GM23338 (cell line): ENCODE results near the gene RPS19BP1. TPM values are rescaled to one million over a fixed set of nuclear protein-coding genes. Genes with fewer than 3 reads are reported as not detected.
A peak's percentile ranks its signal among the peaks of the same experiment; 100 is the strongest.

Source experiments
- ATAC-seq: fragments of 200-7000 bp; cut with Tn5 transposase; 3 replicates; pipeline ENCODE4 v1.9.1; 2020
- DNase-seq: peaks from one replicate; pipeline ENCODE4 v3.0.0-alpha.2; 2015; ENCODE audit warnings: low spot score
- H2AFZ ChIP-seq: fragments of 200-600 bp; sonication (generic); 2 replicates; pipeline ENCODE4 v1.8.0; 2016; ENCODE audit warnings: antibody characterized with exemption, mild to moderate bottlenecking, moderate library complexity
- H3F3A ChIP-seq: fragments of 200-600 bp; sonication (generic); replicated peaks from 2 replicates; pipeline ENCODE4 v1.8.0; 2017; ENCODE audit warnings: antibody characterized with exemption, mixed run types, low read depth
- H3K27ac ChIP-seq: fragments of 200-600 bp; sonication (generic); 2 replicates; pipeline ENCODE4 v1.6.1; 2016; ENCODE audit warnings: low read depth
- H3K27me3 ChIP-seq: fragments of 200-600 bp; sonication (generic); 2 replicates; pipeline ENCODE4 v1.8.0; 2016; ENCODE audit warnings: mild to moderate bottlenecking, mixed run types, moderate library complexity; ENCODE audit not compliant: insufficient read depth
- H3K36me3 ChIP-seq: fragments of 200-600 bp; sonication (generic); 2 replicates; pipeline ENCODE4 v1.8.0; 2016; ENCODE audit warnings: mild to moderate bottlenecking; ENCODE audit not compliant: insufficient read depth
- H3K4me1 ChIP-seq: fragments of 200-600 bp; sonication (generic); 2 replicates; pipeline ENCODE4 v1.8.0; 2016; ENCODE audit warnings: mild to moderate bottlenecking, moderate library complexity; ENCODE audit not compliant: insufficient read depth
- H3K4me2 ChIP-seq: fragments of 200-600 bp; sonication (generic); 2 replicates; pipeline ENCODE4 v1.7.1; 2017; ENCODE audit warnings: mixed run types
- H3K4me3 ChIP-seq: fragments of 200-600 bp; sonication (generic); 2 replicates; pipeline ENCODE4 v1.6.1; 2016; ENCODE audit warnings: mixed run types
- H3K79me2 ChIP-seq: fragments of 200-600 bp; sonication (generic); replicated peaks from 2 replicates; pipeline ENCODE4 v1.8.0; 2017; ENCODE audit warnings: mild to moderate bottlenecking; ENCODE audit not compliant: insufficient read depth
- H3K9me2 ChIP-seq: fragments of 200-600 bp; sonication (generic); 2 replicates; pipeline ENCODE4 v1.8.0; 2017; ENCODE audit not compliant: insufficient read depth
- H4K20me1 ChIP-seq: fragments of 200-600 bp; sonication (generic); replicated peaks from 2 replicates; pipeline ENCODE4 v1.8.0; 2017; ENCODE audit warnings: mild to moderate bottlenecking; ENCODE audit not compliant: insufficient read depth
- H3K27ac Mint-ChIP-seq: 2 replicates; pipeline ENCODE4 v1.8.0; 2020; ENCODE audit warnings: inconsistent platforms, mild to moderate bottlenecking, moderate library complexity, mixed read lengths
- H3K27me3 Mint-ChIP-seq: 3 replicates; pipeline ENCODE4 v1.8.0; 2022; ENCODE audit warnings: low read depth, mild to moderate bottlenecking, moderate library complexity, mixed read lengths, inconsistent platforms; ENCODE audit not compliant: insufficient read depth, poor library complexity
- H3K36me3 Mint-ChIP-seq: 3 replicates; pipeline ENCODE4 v1.8.0; 2021; ENCODE audit warnings: low read depth, mild to moderate bottlenecking, inconsistent platforms, moderate library complexity, mixed read lengths
- H3K4me1 Mint-ChIP-seq: 3 replicates; pipeline ENCODE4 v1.8.0; 2020; ENCODE audit warnings: mild to moderate bottlenecking, inconsistent platforms, mixed read lengths
- H3K4me3 Mint-ChIP-seq: 3 replicates; pipeline ENCODE4 v1.8.0; 2021; ENCODE audit warnings: moderate library complexity, mild to moderate bottlenecking, inconsistent platforms, mixed read lengths
- H3K9me3 Mint-ChIP-seq: 3 replicates; pipeline ENCODE4 v1.8.0; 2020; ENCODE audit warnings: moderate library complexity, mild to moderate bottlenecking, inconsistent platforms, mixed read lengths
- JUNB ChIP-seq: IDR thresholded peaks from one replicate; pipeline ENCODE4 v1.6.1; 2016; ENCODE audit warnings: antibody characterized with exemption; ENCODE audit not compliant: unreplicated experiment
- NANOG ChIP-seq: IDR thresholded peaks from 2 replicates; pipeline ENCODE4 v1.6.1; 2016; ENCODE audit warnings: antibody characterized with exemption, borderline replicate concordance
- POLR2AphosphoS5 ChIP-seq: IDR thresholded peaks from 2 replicates; pipeline ENCODE4 v1.6.1; 2016; ENCODE audit warnings: antibody characterized with exemption, low read depth
- ZNF114 ChIP-seq: fragments of 250-450 bp; sonication (Bioruptor Pico); IDR thresholded peaks from 2 replicates; pipeline ENCODE4 v1.5.0; 2020; ENCODE audit warnings: mild to moderate bottlenecking, moderate library complexity
- polyA plus RNA-seq: library from polyadenylated mRNA; unstranded; fragments of >200 nt; fragmentation: Nextera tagmentation; extraction: Ambion mirVana; gene quantifications from 2 replicates; pipeline ENCODE4 v1.2.1, GENCODE V29; 2016
- total RNA-seq: library from RNA; depleted of rRNA; stranded (reverse); fragments of >200 nt; shearing (Covaris generic); gene quantifications from 2 replicates; pipeline ENCODE4 v1.2.3, GENCODE V29; 2014
- TF ChIP-seq, protein P1 (sequence below): IDR thresholded peaks from 2 replicates; pipeline ENCODE4 v1.6.1; 2016; ENCODE audit warnings: antibody characterized with exemption
- TF ChIP-seq, protein P2 (sequence below): fragments of 250-450 bp; sonication (Bioruptor Pico); IDR thresholded peaks from 2 replicates; pipeline ENCODE4 v1.5.0; 2020; ENCODE audit warnings: mild to moderate bottlenecking, moderate library complexity
- TF ChIP-seq, protein P3 (sequence below), 2 experiments: fragments of 200-600 bp in 1 of 2; sonication (generic) in 1 of 2; conservative IDR thresholded peaks; 2 replicates each; pipeline versions ENCODE4 v1.5.1 to v1.6.1; 2016 to 2017; ENCODE audit warnings: antibody characterized with exemption in 2 of 2, low read depth in 2 of 2, mild to moderate bottlenecking in 2 of 2, moderate library complexity in 1 of 2

RPS19BP1 gene
- total and polyA plus RNA-seq, 2 experiments from 2014 or later, result 153 to 215 TPM

DNA sequence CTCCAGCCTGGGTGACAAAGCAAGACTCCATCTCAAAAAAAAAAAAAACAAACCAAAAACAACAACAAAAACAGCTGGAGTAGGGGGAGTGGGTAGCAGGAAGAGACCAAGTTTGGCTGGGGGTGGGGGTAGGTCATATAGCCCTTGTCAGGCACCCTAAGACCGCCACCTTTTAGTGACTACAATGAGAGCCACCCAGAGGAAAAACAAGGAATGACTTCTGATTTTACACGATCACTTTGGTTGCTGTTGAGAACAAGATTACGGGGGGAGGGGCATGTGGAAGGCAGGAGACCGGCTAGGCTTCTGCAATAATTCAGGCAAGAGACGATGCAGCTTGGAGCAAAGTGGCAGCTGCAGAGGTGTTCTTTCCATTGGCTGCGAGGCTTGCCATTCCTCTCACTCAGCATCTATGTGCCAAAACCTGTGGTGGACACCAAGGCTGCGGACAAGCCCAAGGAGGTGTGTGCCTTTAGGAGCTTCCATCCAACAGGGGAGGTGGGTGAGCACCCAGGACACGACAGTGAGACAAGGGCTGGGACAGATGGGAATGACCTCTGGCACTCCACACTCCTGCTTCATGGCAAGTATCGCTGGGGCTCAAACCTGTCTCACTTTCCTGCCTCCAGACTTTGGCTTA is 1.7 kb downstream of the RPS19BP1 start:
- peaks cover 39% of the 10 kb centered on the region for H3F3A ChIP-seq
- H3K27ac Mint-ChIP-seq, result no peak overlapping the region
- H3K4me1 Mint-ChIP-seq, result peaks cover 61% of the 10 kb centered on the region
- no peak for ATAC-seq
- no peaks in the 10 kb centered on the region for H3K9me2 ChIP-seq
- 0 out of 2 replicates have a peak overlapping the region, but pooled peaks have one; percentile 50 for H3K27ac ChIP-seq
- peaks cover 34% of the 10 kb centered on the region for H3K27me3 Mint-ChIP-seq
- peak overlapping the region; percentile 77; the same call in 1 of the 2 replicates for H3K4me3 ChIP-seq
- peaks cover 21% of the 10 kb centered on the region for H3K79me2 ChIP-seq
- no peak overlapping the region for H2AFZ ChIP-seq
- H3K36me3 ChIP-seq, result peaks cover 10% of the 10 kb centered on the region
- peaks cover 47% of the 10 kb centered on the region for H3K4me1 ChIP-seq
- H3K36me3 Mint-ChIP-seq, result peaks cover 35% of the 10 kb centered on the region
- peaks cover 32% of the 10 kb centered on the region for H4K20me1 ChIP-seq
- H3K4me2 ChIP-seq, result peak overlapping the region; percentile 96
- TF ChIP-seq, protein P1, sequence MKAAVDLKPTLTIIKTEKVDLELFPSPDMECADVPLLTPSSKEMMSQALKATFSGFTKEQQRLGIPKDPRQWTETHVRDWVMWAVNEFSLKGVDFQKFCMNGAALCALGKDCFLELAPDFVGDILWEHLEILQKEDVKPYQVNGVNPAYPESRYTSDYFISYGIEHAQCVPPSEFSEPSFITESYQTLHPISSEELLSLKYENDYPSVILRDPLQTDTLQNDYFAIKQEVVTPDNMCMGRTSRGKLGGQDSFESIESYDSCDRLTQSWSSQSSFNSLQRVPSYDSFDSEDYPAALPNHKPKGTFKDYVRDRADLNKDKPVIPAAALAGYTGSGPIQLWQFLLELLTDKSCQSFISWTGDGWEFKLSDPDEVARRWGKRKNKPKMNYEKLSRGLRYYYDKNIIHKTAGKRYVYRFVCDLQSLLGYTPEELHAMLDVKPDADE, result no peak
- TF ChIP-seq, protein P2, sequence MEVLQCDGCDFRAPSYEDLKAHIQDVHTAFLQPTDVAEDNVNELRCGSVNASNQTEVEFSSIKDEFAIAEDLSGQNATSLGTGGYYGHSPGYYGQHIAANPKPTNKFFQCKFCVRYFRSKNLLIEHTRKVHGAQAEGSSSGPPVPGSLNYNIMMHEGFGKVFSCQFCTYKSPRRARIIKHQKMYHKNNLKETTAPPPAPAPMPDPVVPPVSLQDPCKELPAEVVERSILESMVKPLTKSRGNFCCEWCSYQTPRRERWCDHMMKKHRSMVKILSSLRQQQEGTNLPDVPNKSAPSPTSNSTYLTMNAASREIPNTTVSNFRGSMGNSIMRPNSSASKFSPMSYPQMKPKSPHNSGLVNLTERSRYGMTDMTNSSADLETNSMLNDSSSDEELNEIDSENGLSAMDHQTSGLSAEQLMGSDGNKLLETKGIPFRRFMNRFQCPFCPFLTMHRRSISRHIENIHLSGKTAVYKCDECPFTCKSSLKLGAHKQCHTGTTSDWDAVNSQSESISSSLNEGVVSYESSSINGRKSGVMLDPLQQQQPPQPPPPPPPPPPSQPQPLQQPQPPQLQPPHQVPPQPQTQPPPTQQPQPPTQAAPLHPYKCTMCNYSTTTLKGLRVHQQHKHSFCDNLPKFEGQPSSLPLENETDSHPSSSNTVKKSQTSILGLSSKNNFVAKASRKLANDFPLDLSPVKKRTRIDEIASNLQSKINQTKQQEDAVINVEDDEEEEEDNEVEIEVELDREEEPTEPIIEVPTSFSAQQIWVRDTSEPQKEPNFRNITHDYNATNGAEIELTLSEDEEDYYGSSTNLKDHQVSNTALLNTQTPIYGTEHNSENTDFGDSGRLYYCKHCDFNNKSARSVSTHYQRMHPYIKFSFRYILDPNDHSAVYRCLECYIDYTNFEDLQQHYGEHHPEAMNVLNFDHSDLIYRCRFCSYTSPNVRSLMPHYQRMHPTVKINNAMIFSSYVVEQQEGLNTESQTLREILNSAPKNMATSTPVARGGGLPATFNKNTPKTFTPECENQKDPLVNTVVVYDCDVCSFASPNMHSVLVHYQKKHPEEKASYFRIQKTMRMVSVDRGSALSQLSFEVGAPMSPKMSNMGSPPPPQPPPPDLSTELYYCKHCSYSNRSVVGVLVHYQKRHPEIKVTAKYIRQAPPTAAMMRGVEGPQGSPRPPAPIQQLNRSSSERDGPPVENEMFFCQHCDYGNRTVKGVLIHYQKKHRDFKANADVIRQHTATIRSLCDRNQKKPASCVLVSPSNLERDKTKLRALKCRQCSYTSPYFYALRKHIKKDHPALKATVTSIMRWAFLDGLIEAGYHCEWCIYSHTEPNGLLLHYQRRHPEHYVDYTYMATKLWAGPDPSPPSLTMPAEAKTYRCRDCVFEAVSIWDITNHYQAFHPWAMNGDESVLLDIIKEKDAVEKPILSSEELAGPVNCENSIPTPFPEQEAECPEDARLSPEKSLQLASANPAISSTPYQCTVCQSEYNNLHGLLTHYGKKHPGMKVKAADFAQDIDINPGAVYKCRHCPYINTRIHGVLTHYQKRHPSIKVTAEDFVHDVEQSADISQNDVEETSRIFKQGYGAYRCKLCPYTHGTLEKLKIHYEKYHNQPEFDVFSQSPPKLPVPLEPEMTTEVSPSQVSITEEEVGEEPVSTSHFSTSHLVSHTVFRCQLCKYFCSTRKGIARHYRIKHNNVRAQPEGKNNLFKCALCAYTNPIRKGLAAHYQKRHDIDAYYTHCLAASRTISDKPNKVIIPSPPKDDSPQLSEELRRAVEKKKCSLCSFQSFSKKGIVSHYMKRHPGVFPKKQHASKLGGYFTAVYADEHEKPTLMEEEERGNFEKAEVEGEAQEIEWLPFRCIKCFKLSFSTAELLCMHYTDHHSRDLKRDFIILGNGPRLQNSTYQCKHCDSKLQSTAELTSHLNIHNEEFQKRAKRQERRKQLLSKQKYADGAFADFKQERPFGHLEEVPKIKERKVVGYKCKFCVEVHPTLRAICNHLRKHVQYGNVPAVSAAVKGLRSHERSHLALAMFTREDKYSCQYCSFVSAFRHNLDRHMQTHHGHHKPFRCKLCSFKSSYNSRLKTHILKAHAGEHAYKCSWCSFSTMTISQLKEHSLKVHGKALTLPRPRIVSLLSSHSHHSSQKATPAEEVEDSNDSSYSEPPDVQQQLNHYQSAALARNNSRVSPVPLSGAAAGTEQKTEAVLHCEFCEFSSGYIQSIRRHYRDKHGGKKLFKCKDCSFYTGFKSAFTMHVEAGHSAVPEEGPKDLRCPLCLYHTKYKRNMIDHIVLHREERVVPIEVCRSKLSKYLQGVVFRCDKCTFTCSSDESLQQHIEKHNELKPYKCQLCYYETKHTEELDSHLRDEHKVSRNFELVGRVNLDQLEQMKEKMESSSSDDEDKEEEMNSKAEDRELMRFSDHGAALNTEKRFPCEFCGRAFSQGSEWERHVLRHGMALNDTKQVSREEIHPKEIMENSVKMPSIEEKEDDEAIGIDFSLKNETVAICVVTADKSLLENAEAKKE (CRISPR knock-in tag), result no peak
- TF ChIP-seq NANOG, result no peak
- TF ChIP-seq, protein P3, sequence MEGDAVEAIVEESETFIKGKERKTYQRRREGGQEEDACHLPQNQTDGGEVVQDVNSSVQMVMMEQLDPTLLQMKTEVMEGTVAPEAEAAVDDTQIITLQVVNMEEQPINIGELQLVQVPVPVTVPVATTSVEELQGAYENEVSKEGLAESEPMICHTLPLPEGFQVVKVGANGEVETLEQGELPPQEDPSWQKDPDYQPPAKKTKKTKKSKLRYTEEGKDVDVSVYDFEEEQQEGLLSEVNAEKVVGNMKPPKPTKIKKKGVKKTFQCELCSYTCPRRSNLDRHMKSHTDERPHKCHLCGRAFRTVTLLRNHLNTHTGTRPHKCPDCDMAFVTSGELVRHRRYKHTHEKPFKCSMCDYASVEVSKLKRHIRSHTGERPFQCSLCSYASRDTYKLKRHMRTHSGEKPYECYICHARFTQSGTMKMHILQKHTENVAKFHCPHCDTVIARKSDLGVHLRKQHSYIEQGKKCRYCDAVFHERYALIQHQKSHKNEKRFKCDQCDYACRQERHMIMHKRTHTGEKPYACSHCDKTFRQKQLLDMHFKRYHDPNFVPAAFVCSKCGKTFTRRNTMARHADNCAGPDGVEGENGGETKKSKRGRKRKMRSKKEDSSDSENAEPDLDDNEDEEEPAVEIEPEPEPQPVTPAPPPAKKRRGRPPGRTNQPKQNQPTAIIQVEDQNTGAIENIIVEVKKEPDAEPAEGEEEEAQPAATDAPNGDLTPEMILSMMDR (conservative IDR thresholded peaks at IDR 0.05; ENCODE audit: low read depth in 2 of 2), result peak; percentile 26 to 31; a peak in 2 of 4 replicates
- TF ChIP-seq JUNB, result no peak
- TF ChIP-seq ZNF114 (CRISPR knock-in tag), result no peak
- no peak for TF ChIP-seq POLR2AphosphoS5
- DNase-seq, result peak; percentile 89
- no peaks in the 10 kb centered on the region for H3K9me3 Mint-ChIP-seq
- H3K4me3 Mint-ChIP-seq, result peak overlapping the region; percentile 89
- no peaks in the 10 kb centered on the region for H3K27me3 ChIP-seq
